HG02840 (cell line): ENCODE results near the gene CHCHD2.
"Not testable (repeated sequence)": the region's sequence is repeated elsewhere in the genome, so short reads cannot be mapped to it uniquely, and the experiment has no call there.

Source experiments
- ATAC-seq: cut with Tn5 transposase; IDR thresholded peaks from one replicate; pipeline ENCODE4 v1.9.1; 2021; ENCODE audit warnings: mild to moderate bottlenecking, moderate library complexity, moderate number of reproducible peaks; ENCODE audit not compliant: unreplicated experiment, low FRiP score

CHCHD2 gene

DNA sequence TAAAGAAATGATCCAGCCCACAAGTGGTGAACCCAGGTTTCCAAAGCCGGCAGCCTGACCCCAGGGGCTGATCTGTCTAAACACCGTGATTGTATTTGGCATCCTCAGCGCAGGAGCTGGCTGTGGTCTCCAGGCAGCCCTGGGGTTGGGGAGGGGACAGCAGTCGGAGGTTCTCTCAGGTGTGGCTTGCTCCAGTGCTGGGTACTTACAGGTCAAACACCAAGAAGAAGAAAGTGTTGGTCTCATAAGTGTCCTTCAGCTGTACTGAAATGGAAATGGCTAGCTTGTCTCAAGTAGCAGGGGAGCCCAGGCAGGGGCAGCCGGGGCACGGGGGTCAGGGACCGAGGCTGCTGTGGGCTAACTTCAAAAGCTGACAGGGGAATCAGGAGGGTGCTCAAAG, 19.5 kb downstream of the CHCHD2 start:
- ATAC-seq: no peak

DNA sequence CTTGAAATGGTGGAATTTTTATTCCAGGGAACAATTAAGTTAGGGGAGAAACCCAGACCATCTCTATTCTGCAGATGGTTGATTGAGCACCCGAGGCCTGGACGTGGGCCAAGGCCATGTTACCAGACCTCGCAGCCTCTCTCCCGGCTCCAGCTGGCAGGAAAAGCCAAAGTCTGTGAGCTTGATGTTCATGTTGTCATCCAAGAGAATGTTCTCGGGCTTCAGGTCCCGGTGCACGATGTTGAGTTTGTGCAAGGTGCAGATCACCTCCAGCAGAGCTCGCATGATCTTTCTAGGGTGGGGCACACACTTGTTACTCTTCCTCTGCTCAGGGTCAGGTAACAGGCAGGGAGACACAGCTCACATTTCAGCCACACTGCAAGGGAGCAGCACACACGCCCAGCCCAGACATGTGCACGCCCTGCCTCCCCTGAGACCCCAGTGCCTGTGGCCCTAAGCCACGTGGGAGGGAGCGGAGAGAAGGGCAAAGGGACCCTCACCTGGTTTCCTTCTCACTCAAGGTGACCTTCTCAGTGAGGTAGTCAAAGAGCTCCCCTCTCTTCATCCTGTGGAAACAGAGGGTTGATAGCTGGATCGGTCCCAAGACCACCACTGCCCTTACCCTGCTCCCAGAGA, 23.0 kb downstream of the CHCHD2 start:
- ATAC-seq: no peak

DNA sequence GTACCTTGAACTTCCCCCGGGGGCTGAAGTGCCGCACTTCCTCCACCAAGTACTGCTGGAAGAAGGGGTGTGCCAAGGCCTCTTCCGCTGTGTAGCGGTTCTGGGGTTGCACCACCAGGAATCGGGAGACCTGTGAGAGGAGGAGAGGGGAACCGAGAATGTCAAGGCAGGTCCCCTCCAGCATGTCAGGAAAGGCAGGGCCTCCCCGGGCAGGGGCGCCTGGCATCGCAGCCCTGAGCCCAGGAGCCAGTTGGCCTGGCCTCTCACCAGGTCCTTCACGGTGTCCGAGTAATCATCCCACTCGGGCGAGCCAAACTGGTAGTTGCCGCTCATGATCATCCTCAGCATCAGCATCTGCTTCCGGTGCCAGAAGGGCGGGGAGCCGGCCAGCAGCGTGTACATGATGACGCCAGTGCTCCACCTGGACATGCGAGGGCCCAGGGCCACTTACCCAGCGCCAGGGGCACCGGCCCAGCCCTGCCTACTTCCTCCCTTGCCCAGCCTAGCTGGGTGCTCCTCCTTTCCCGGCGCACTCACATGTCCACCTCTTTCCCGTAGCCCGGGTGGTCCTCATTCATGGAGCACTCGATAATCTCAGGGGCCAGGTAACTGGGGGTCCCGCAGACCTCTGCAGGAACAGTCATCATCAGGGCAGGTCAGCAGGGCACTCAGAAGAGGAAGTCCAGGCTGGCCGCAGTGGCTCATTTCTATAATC, 24.5 kb downstream of the CHCHD2 start:
- ATAC-seq: no peak

DNA sequence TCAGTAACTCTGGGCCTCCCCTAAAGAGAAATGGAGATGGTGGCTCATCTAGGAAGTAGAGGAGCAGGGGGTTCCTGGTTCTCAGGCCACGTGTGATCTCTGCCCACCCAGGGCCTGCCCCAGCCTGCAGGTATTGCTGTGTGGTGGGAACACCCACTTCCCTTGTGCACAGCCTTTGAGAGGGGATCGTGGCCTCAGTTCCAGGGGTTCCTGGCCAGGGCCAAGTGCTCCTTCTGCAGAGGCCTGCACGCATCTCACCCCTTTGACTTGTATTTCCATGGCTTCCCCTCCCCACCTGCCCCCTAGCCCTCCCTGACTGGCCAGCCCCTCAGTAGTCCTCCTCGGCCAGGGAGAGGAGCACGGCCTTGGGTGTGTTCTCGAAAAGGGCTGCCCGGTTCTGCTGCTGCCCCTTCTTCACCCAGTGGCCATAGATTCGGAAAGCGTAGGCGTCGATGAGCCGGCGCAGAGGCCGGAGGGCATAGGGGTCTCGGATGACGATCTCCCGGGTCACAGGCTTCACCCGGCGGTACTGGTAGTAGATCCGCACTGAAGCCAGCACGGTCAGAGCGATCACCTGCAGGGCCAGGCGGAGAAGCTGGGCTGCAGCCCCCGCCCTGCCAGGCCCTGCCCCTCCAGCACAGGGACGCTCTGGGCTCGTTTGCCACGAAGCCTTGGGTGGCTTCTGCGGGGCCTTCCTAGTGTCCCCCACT, 25.4 kb downstream of the CHCHD2 start:
- ATAC-seq: not testable (repeated sequence)

DNA sequence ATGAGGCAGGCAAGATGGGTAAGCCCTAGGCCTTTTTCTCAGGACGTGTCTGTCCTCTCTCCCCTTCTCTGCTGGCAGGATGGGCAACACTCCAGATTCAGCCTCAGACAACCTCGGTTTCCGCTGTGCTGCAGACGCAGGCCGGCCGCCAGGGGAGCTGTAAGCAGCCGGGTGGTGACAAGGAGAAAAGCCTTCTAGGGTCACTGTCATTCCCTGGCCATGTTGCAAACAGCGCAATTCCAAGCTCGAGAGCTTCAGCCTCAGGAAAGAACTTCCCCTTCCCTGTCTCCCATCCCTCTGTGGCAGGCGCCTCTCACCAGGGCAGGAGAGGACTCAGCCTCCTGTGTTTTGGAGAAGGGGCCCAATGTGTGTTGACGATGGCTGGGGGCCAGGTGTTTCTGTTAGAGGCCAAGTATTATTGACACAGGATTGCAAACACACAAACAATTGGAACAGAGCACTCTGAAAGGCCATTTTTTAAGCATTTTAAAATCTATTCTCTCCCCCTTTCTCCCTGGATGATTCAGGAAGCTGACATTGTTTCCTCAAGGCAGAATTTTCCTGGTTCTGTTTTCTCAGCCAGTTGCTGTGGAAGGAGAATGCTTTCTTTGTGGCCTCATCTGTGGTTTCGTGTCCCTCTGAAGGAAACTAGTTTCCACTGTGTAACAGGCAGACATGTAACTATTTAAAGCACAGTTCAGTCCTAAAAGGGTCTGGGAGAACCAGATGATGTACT, 26.7 kb downstream of the CHCHD2 start:
- no peak for ATAC-seq

DNA sequence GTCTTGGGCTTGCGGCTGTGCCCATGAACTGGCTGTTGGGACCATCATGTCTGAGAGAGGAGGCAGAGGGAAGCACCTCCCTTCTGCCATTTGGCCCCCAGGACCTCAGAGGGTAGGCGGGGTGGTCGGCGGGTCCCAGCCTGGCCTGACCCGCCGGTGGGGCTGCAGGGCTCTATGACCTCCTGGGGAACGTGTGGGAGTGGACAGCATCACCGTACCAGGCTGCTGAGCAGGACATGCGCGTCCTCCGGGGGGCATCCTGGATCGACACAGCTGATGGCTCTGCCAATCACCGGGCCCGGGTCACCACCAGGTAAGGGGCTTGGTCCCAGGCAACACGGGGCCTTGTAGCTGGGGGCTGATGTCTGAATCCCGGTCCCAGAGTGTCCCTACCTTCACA, 28.1 kb downstream of the CHCHD2 start:
- no peak for ATAC-seq

DNA sequence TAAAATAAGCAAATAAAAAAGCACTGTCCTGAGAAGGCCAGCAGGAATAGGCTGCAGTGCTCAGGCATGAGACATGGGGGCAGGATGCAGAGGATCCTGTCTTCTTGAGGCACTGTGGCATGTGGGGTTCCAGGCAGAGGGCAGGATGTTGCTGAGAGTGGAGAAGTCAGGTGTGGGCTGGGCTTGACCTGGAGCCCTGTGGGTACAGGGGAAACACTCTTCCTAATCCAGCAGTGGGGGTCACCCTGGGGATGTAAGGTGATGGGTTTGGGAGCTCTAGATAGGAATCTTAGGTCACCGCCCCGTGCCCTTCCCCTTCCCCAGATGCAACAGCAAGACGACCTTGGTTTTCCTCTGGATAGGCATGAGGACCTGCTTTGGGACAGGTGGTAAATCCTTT, 28.6 kb downstream of the CHCHD2 start:
- ATAC-seq: no peak

DNA sequence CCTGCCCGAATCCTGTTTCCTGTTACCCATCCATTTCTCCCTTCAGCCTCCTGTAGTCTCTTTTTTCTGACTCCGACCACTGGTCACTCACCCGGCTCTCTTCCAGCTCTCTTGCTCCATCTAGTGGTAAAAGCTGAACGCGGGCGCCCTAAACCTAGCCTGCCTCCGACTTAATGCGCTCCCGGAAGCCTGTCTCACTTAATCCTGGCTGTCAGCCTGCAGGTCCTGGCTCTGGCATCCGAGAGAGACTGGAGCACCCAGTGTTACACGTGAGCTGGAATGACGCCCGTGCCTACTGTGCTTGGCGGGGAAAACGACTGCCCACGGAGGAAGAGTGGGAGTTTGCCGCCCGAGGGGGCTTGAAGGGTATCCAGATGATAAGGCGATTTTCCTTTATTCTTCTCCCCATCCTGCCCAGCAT, 31.9 kb downstream of the CHCHD2 start:
- ATAC-seq: peak; percentile 87

DNA sequence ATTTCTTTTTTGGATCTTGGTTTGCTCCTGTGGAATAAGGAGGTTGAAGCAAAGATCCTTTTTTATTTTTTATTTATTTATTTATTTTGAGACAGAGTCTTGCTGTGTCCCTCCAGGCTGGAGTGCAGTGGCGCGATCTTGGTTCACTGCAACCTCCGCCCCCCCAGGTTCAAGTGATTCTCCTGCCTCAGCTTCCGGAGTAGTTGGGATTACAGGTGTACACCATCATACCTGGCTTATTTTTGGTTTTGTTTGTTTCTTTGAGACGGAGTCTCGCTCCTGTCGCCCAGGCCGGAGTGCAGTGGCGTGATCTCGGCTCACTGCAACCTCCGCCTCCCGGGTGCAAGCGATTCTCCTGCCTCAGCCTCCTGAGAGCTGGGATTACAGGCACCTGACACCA, 39.9 kb downstream of the CHCHD2 start:
- ATAC-seq: not testable (repeated sequence)

DNA sequence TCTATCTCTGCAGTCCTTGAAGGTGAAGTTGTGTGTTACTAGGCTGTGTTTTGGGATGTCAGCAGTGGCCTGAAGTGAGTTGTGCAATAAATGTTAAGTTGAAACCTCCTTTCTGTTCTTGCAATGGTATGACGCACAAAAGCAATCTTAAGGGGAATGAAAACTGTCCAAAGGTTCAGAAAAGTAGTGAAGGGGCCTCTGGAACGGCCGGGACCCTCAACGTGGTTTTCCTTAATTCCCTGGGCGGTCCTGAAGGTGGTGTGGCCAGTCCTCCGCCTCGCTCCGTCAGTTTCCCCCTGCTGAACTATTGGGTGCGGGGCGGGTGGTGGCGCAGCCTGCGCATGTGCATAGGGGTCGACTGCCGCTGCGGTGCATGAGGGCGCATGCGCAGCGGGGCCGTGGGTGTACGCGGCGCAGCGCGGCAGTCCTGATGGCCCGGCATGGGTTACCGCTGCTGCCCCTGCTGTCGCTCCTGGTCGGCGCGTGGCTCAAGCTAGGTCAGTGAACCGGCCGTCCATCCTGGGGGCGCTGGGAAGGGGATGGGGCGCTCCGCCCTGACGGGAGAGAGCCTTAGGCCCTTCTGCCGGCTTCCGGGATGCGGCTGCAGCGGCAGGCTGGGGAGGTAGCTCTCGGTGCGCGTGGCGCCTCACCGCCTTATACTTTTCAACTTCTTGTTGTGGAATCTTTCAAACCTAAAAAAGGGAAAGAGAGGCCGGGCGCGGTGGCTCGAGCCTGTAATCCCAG, 42.2 kb downstream of the CHCHD2 start, which contains the start of gene SUMF2:
Gene SUMF2, plus strand, starts transcription at position 405 of the 744 bp plus-strand sequence. Its CDS starts 26 bp downstream, at position 431.
- ATAC-seq: peak; percentile 86

DNA sequence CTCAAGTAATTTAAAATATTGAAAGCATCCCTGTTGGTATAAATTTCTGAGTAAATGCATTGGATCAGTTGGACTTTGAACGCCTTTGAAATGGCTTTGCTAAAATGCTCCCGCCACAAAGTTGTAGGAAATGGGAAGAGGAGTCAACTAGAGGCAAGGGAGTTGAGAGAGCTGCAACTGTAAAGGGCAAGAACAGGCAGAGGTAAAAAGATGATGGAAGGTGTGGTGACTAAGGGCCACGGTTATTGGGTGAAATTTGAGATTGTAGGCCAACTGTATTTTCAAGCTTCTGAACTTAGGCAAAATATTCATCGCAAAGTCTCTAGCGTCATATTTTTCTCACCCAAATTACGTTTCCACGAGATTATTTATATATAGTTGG, 42.8 kb downstream of the CHCHD2 start:
- ATAC-seq: no peak

DNA sequence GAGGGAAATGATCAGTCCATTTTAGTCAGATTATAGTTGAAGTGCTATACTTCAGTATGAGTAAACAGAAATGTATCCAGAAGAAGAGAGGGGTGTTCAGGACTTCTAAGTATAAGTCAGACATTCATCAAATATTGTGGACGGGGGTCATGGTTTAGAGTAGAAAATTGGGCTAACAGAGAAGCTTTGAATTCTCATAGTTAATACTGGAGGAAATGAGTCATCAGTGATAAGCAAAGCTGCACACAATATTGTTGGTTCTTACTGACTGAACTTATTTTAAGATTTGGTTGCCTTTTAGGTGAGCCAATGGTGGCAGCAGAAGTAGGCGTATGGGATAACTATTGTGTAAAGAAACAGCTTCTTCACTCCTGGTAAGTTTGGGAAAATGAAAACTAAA, 43.9 kb downstream of the CHCHD2 start:
- ATAC-seq: no peak

DNA sequence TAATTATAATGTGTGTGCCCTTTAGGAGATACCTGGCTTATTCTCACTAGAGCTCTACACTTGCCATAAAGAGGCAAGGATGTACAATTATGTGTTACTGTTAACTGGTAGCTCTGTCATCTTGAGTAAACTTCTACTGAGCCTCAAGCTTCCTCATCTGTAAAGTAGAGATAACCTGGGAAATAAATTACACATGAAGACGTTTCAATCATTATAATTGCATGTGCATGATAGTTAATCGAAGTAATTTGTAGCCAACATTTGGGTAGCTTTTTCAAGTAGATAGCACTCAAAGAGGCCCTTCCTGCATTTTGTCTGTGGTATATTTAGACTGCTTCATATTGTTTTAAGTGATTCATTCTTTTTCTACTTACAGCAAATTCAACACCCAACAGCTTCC, 52.3 kb downstream of the CHCHD2 start:
- ATAC-seq: no peak

DNA sequence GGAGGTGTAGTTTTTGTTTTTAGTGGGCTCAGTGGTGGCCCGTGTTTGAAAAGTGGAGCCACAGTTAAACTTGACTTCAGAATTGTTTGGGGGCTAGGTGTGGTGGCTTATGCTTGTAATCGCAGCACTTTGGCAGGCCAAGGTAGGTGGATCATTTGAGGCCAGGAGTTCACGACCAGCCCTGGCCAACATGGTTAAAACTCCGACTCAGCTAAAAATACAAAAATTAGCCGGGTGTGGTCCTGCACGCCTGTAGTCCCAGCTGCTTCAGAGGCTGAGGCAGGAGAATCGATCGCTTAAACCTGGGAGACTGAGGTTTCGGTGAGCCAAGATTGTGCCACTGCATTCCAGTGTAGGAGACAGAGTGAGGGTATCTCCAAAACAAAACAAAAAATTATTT, 52.9 kb downstream of the CHCHD2 start:
- no peak for ATAC-seq
